AG09309 (cell line): ENCODE results near the gene NUDT13.
"Not testable (repeated sequence)": the region's sequence is repeated elsewhere in the genome, so short reads cannot be mapped to it uniquely, and the experiment has no call there.

ENCODE experiments used
- DNase-seq: peaks from one replicate; pipeline ENCODE4 v3.0.0-alpha.2; 2010; ENCODE audit warnings: low read depth
- H3K4me3 ChIP-seq: 2 replicates; pipeline ENCODE4 v1.5.1; 2011; ENCODE audit warnings: mild to moderate bottlenecking, low read depth, low read length, moderate library complexity; ENCODE audit not compliant: control insufficient read depth
- CTCF ChIP-seq: IDR thresholded peaks from 2 replicates; pipeline ENCODE4 v1.5.1; 2011; ENCODE audit warnings: mild to moderate bottlenecking, low read depth, low read length, inconsistent platforms; ENCODE audit not compliant: insufficient read depth, control insufficient read depth; ENCODE audit errors: missing control alignments

NUDT13 gene

GRCh38 chr10:73097305-73097670, 13.0 kb upstream of the NUDT13 start:
- H3K4me3 ChIP-seq: peak overlapping the region; percentile 74
- DNase-seq: no peak
- no peak for TF ChIP-seq CTCF

GRCh38 chr10:73099141-73099540, 11.1 kb upstream of the NUDT13 start:
- no peak overlapping the region for H3K4me3 ChIP-seq
- TF ChIP-seq CTCF: no peak
- DNase-seq: no peak

- no peak for DNase-seq
- TF ChIP-seq CTCF: no peak
Measured at GRCh38 chr10:73106301-73106700, 4.0 kb upstream of the NUDT13 start.

GRCh38 chr10:73109248-73109652, 1.0 kb upstream of the NUDT13 start:
- not testable (repeated sequence) for DNase-seq, H3K4me3 ChIP-seq

More at GRCh38 chr10:73106301-73106700, 4.0 kb upstream of the NUDT13 start:
- no peak overlapping the region for H3K4me3 ChIP-seq

- not testable (repeated sequence) for DNase-seq, H3K4me3 ChIP-seq
Measured at GRCh38 chr10:73112032-73112431, 1.8 kb downstream of the NUDT13 start.

- no peak overlapping the region for H3K4me3 ChIP-seq
- DNase-seq: no peak
- TF ChIP-seq CTCF: no peak
Measured at GRCh38 chr10:73113551-73113950, 3.3 kb downstream of the NUDT13 start.

GRCh38 chr10:73116017-73116416, 5.8 kb downstream of the NUDT13 start:
- no peak for TF ChIP-seq CTCF
- DNase-seq: no peak
- no peak overlapping the region for H3K4me3 ChIP-seq

- DNase-seq: no peak
- no peak for TF ChIP-seq CTCF
Measured at GRCh38 chr10:73117976-73118743, 7.9 kb downstream of the NUDT13 start.

More at GRCh38 chr10:73117976-73118743, 7.9 kb downstream of the NUDT13 start:
- H3K4me3 ChIP-seq: no peak overlapping the region
